CD14-positive monocyte (primary cell): Measurements from ENCODE around the gene NSD1. TPM values are rescaled to one million over a fixed set of nuclear protein-coding genes. Genes with fewer than 3 reads are reported as not detected.

Experiments used
- DNase-seq, 3 donors: peaks; one replicate each; pipeline ENCODE4 v3.0.0-alpha.2; 2011 to 2022
- H2AFZ ChIP-seq: 2 replicates; pipeline ENCODE4 v1.6.0; 2012; ENCODE audit warnings: mild to moderate bottlenecking, low read depth, low read length, inconsistent platforms; ENCODE audit not compliant: insufficient read depth, poor library complexity, severe bottlenecking
- H3K27ac ChIP-seq, 2 donors: 1 replicate in 1 of 2; 2 replicates in 1 of 2; pipeline ENCODE4 v1.5.1; 2012 to 2013; ENCODE audit warnings: low read length in 2 of 2, control low read depth in 1 of 2, inconsistent platforms in 1 of 2, low read depth in 1 of 2, mild to moderate bottlenecking in 1 of 2
- H3K27me3 ChIP-seq, 2 donors: one replicate each; pipeline versions ENCODE4 v1.6.0 to v1.6.1; 2011 to 2013; ENCODE audit warnings: low read length in 2 of 2; ENCODE audit not compliant: control insufficient read depth in 2 of 2, insufficient read depth in 2 of 2
- H3K36me3 ChIP-seq, 2 donors: replicated peaks in 1 of 2; 1 replicate in 1 of 2; 2 replicates in 1 of 2; pipeline versions ENCODE4 v1.5.1 to v1.6.1; 2012 to 2013; ENCODE audit warnings: low read length in 2 of 2, control low read depth in 1 of 2, inconsistent platforms in 1 of 2, mild to moderate bottlenecking in 1 of 2; ENCODE audit not compliant: insufficient read depth in 2 of 2, control insufficient read depth in 1 of 2
- H3K4me1 ChIP-seq, 2 donors: 1 replicate in 1 of 2; 2 replicates in 1 of 2; pipeline versions ENCODE4 v1.5.1 to v1.6.1; 2012 to 2013; ENCODE audit warnings: low read length in 2 of 2, control low read depth in 1 of 2, inconsistent platforms in 1 of 2, mild to moderate bottlenecking in 1 of 2, moderate library complexity in 1 of 2; ENCODE audit not compliant: insufficient read depth in 2 of 2, control insufficient read depth in 1 of 2
- H3K4me2 ChIP-seq: replicated peaks from 2 replicates; pipeline ENCODE3; 2012; ENCODE audit warnings: low read length, moderate library complexity, mild to moderate bottlenecking; ENCODE audit not compliant: poor library complexity, severe bottlenecking; ENCODE audit errors: extremely low read depth
- H3K4me3 ChIP-seq, 3 experiments: fragments of 200-600 bp in 1 of 3; sonication (generic) in 1 of 3; replicated peaks in 1 of 3; 1 replicate in 2 of 3; 2 replicates in 1 of 3; pipeline ENCODE4 v1.5.1; 2011 to 2013; ENCODE audit warnings: low read length in 3 of 3, mild to moderate bottlenecking in 3 of 3, control low read depth in 2 of 3, low read depth in 2 of 3, inconsistent platforms in 1 of 3, moderate library complexity in 1 of 3
- H3K79me2 ChIP-seq: 2 replicates; pipeline ENCODE4 v1.6.0; 2012; ENCODE audit warnings: mild to moderate bottlenecking, control low read depth, inconsistent platforms, low read length, moderate library complexity; ENCODE audit not compliant: insufficient read depth
- H3K9ac ChIP-seq: 2 replicates; pipeline ENCODE4 v1.6.0; 2017; ENCODE audit warnings: low read length, mild to moderate bottlenecking; ENCODE audit not compliant: insufficient read depth, poor library complexity, severe bottlenecking
- H3K9me3 ChIP-seq, 2 donors: replicated peaks in 1 of 2; 1 replicate in 1 of 2; 2 replicates in 1 of 2; pipeline versions ENCODE4 v1.5.1 to v1.6.1; 2012 to 2013; ENCODE audit warnings: low read length in 2 of 2, control low read depth in 1 of 2; ENCODE audit not compliant: control insufficient read depth in 1 of 2, insufficient read depth in 1 of 2
- H4K20me1 ChIP-seq: 2 replicates; pipeline ENCODE4 v1.6.0; 2012; ENCODE audit warnings: mild to moderate bottlenecking, low read length, control low read depth, moderate library complexity; ENCODE audit not compliant: insufficient read depth
- H3K27ac Mint-ChIP-seq, 7 donors: one replicate each; pipeline ENCODE4 v1.8.0; 2020; ENCODE audit warnings: mild to moderate bottlenecking in 7 of 7, mixed read lengths in 7 of 7, moderate library complexity in 6 of 7, inconsistent platforms in 2 of 7
- H3K27me3 Mint-ChIP-seq, 3 donors: one replicate each; pipeline ENCODE4 v1.8.0; 2021 to 2022; ENCODE audit warnings: low read depth in 3 of 3, mild to moderate bottlenecking in 3 of 3, mixed read lengths in 3 of 3, moderate library complexity in 3 of 3, inconsistent platforms in 1 of 3
- H3K36me3 Mint-ChIP-seq, 2 donors: one replicate each; pipeline ENCODE4 v1.8.0; 2020; ENCODE audit warnings: mixed read lengths in 2 of 2, inconsistent platforms in 1 of 2, mild to moderate bottlenecking in 1 of 2
- H3K4me1 Mint-ChIP-seq: one replicate; pipeline ENCODE4 v1.8.0; 2020; ENCODE audit warnings: mild to moderate bottlenecking, mixed read lengths
- H3K4me3 Mint-ChIP-seq, 2 donors: one replicate each; pipeline ENCODE4 v1.8.0; 2020; ENCODE audit warnings: mild to moderate bottlenecking in 2 of 2, mixed read lengths in 2 of 2, moderate library complexity in 1 of 2
- H3K9me3 Mint-ChIP-seq, 7 donors: one replicate each; pipeline ENCODE4 v1.8.0; 2020 to 2022; ENCODE audit warnings: mixed read lengths in 7 of 7, mild to moderate bottlenecking in 6 of 7, moderate library complexity in 6 of 7, inconsistent platforms in 2 of 7
- WGBS: methylation state at CpG from one replicate; pipeline ENCODE4 v1.1.5; 2013; ENCODE audit warnings: missing lambda C conversion rate; ENCODE audit not compliant: insufficient coverage; 5-methylcytosine and 5-hydroxymethylcytosine counted together
- intact Hi-C, 2 donors: fragments of 100-400 bp; cut with micrococcal nuclease; formaldehyde crosslinking; loops; one replicate each; pipeline versions ENCODE4 v1.15.0 to v1.15.1; 2023
- polyA plus RNA-seq, 3 donors: library from polyadenylated mRNA; depleted of rRNA in 1 of 3; unstranded in 2 of 3; stranded (reverse) in 1 of 3; fragments of 300-500 nt in 2 of 3; fragments of >200 nt in 1 of 3; fragmentation: Illumina TruSeq in 2 of 3; gene quantifications; 1 replicate in 2 of 3; 2 replicates in 1 of 3; pipeline ENCODE4 v1.2.3, GENCODE V29; 2012 to 2021
- TF ChIP-seq, protein P1 (sequence below): fragments of 200-600 bp; IDR thresholded peaks from one replicate; pipeline ENCODE4 v1.8.0; 2022; ENCODE audit warnings: antibody characterized with exemption, mild to moderate bottlenecking

The NSD1 gene
- polyA plus RNA-seq, 3 donors, result 12.6 to 31.9 (median 19.0) TPM

DNA sequence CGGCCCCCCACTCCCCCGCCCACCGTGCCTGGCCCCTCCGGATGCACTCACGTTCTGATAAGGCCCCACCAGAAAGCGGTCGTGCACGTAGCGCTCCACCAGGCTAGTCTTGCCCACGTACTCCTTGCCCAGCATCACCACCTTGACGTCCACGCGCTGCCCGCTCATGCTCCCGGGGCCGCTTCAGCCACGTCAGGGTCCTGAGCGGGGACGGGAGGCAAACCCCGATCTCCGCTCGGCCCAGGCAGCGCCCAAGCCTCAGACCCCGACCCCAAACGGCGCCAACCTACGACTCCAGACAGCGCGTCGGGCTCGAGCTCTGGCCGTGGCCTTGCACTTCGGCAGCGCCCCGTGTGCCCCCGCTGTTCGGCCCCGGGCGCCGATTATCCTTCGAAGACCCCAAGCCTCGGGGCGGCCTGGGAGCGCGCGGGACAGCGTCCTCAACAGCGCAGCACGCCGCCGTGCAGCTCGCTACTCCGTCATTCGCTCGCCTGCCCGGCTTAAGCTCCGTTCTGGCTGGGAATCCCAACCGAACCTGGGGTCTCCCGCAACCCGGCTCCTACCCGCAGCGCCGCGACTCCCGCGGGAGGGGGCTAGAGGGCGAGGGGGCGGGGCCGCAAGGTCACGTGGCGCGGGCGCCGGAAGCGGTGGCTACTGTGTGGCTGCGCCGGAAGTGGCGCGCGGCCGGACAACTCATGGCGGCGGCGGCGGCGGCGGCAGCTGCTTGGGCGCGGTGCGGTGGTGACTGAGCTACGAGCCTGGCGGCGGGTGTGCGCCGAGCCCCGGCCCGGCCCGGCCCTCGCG, 169.8 kb downstream of the NSD1 start, which contains the start of the genes PRELID1 and RAB24:
TSS of gene PRELID1 (plus strand) at position 679 of the 804 bp plus-strand sequence. CDS start 187 bp downstream, outside the sequence.
TSS of gene RAB24 (minus strand) at position 599 of the 804 bp plus-strand sequence. CDS start at position 168, 431 bp downstream.
- Mint-ChIP-seq H3K4me3 (peak within 1 kb of the TSS; percentile 93 to 96), H3K27me3 (peaks cover 0 to 2% (median 0%) of the 10 kb centered on the region in 3 donors), H3K4me1 (peaks cover 81% of the 10 kb centered on the region), H3K36me3 (peaks cover 46 to 62% of the 10 kb centered on the region in 2 donors), H3K27ac (peak within 1 kb of the TSS; percentile 91 to 99 (median 96)), H3K9me3 (peaks cover 0 to 3% (median 0%) of the 10 kb centered on the region in 7 donors)
- H3K4me3 ChIP-seq, result peak within 1 kb of the TSS; percentile 91 to 97 (median 96)
- no peaks in the 10 kb centered on the region for H3K9me3 ChIP-seq
- H3K79me2 ChIP-seq, result peaks cover 72% of the 10 kb centered on the region
- H3K4me1 ChIP-seq, result peaks cover 83 to 94% of the 10 kb centered on the region in 2 donors
- H3K27ac ChIP-seq, result peak within 1 kb of the TSS; percentile 79 to 95
- WGBS, result under 1% methylated on average over 99 of the region's 100 CpGs
- peaks cover 36 to 44% of the 10 kb centered on the region in 2 donors for H3K36me3 ChIP-seq
- H3K4me2 ChIP-seq, result peak within 1 kb of the TSS; percentile 88
- peak within 1 kb of the TSS; percentile 84 for H2AFZ ChIP-seq
- TF ChIP-seq, protein P1, sequence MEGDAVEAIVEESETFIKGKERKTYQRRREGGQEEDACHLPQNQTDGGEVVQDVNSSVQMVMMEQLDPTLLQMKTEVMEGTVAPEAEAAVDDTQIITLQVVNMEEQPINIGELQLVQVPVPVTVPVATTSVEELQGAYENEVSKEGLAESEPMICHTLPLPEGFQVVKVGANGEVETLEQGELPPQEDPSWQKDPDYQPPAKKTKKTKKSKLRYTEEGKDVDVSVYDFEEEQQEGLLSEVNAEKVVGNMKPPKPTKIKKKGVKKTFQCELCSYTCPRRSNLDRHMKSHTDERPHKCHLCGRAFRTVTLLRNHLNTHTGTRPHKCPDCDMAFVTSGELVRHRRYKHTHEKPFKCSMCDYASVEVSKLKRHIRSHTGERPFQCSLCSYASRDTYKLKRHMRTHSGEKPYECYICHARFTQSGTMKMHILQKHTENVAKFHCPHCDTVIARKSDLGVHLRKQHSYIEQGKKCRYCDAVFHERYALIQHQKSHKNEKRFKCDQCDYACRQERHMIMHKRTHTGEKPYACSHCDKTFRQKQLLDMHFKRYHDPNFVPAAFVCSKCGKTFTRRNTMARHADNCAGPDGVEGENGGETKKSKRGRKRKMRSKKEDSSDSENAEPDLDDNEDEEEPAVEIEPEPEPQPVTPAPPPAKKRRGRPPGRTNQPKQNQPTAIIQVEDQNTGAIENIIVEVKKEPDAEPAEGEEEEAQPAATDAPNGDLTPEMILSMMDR, result peak; percentile 47
- H3K9ac ChIP-seq, result peak within 1 kb of the TSS; percentile 80
- H4K20me1 ChIP-seq, result peaks cover 48% of the 10 kb centered on the region
- no peaks in the 10 kb centered on the region for H3K27me3 ChIP-seq
- intact Hi-C loops, result loop anchor here (5.0 to 10.0 kb wide), 4 partner anchors 166 to 849 kb away; partner anchors contain the start of genes NHP2 (in 1 of the 2), RNF44 (in 1 of the 2) and TMED9 (in 1 of the 2)
- peak; percentile 84 to 92 (median 92) for DNase-seq

DNA sequence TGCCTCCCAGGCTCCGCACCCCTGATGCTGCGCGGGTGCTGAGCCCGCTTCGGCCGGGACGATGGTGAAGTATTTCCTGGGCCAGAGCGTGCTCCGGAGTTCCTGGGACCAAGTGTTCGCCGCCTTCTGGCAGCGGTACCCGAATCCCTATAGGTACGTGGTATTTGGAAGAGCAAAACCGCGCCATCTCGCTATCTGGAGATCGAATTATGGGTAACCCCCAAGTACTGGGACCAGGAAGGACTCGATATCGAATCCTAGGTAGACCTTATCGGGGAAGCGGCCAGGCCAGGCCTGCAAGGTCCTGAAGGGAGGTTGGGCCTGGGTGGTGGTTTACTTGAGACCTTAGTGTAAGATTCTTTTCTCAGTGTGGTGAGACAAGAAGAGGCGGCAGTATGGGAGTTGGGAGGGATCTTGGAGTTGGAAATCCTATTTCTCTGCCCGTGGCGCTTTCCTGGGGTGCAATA, 170.4 kb downstream of the NSD1 start:
- Mint-ChIP-seq H3K9me3 (peaks cover 0 to 3% (median 0%) of the 10 kb centered on the region in 7 donors), H3K4me1 (peaks cover 81% of the 10 kb centered on the region), H3K27me3 (peaks cover 0 to 2% (median 0%) of the 10 kb centered on the region in 3 donors), H3K4me3 (peak overlapping the region; percentile 93 to 96), H3K36me3 (peaks cover 43 to 61% of the 10 kb centered on the region in 2 donors), H3K27ac (peak overlapping the region; percentile 91 to 99 (median 96))
- Histone ChIP-seq H3K4me3 (peak overlapping the region; percentile 91 to 97 (median 96)), H3K4me1 (peaks cover 83 to 94% of the 10 kb centered on the region in 2 donors), H3K9ac (peak overlapping the region; percentile 80), H3K27me3 (no peaks in the 10 kb centered on the region), H2AFZ (peak overlapping the region; percentile 84), H3K27ac (peak overlapping the region; percentile 79 to 95), H3K36me3 (peaks cover 36 to 42% of the 10 kb centered on the region in 2 donors), H3K9me3 (no peaks in the 10 kb centered on the region), H4K20me1 (peaks cover 48% of the 10 kb centered on the region), H3K79me2 (peaks cover 77% of the 10 kb centered on the region), H3K4me2 (peak overlapping the region; percentile 88)
- WGBS, result 1% methylated on average over 23 of the region's 25 CpGs
- intact Hi-C loops, result loop anchor here (5.0 to 10.0 kb wide), 4 partner anchors 167 to 848 kb away; partner anchors contain the start of genes NHP2 (in 1 of the 2), RNF44 (in 1 of the 2) and TMED9 (in 1 of the 2)
- no peak for DNase-seq
- TF ChIP-seq, protein P1, result no peak
